Osteoblast (primary cell): ENCODE measurements around the gene CCDC167. TPM values are rescaled to one million over a fixed set of nuclear protein-coding genes. Genes with fewer than 3 reads are reported as not detected.

Experiments
- DNase-seq: peaks from one replicate; pipeline ENCODE4 v3.0.0; 2011; ENCODE audit warnings: low spot score, mixed read lengths; ENCODE audit not compliant: insufficient read length; ENCODE audit errors: missing footprints
- H2AFZ ChIP-seq: 2 replicates; pipeline ENCODE4 v1.6.0; 2011; ENCODE audit warnings: mild to moderate bottlenecking, low read length
- H3K27ac ChIP-seq: 2 replicates; pipeline ENCODE4 v1.5.1; 2011; ENCODE audit warnings: mild to moderate bottlenecking, low read depth, low read length, moderate library complexity
- H3K27me3 ChIP-seq: 2 replicates; pipeline ENCODE4 v1.6.0; 2012; ENCODE audit warnings: mild to moderate bottlenecking, control low read depth, inconsistent platforms, low read length, moderate library complexity; ENCODE audit not compliant: insufficient read depth
- H3K36me3 ChIP-seq: 2 replicates; pipeline ENCODE4 v1.5.1; 2011; ENCODE audit warnings: mild to moderate bottlenecking, low read length, control low read depth, moderate library complexity; ENCODE audit not compliant: insufficient read depth
- H3K4me1 ChIP-seq: 2 replicates; pipeline ENCODE4 v1.5.1; 2011; ENCODE audit warnings: mild to moderate bottlenecking, low read length, control low read depth, moderate library complexity; ENCODE audit not compliant: insufficient read depth
- H3K4me2 ChIP-seq: 2 replicates; pipeline ENCODE4 v1.6.0; 2011; ENCODE audit warnings: mild to moderate bottlenecking, low read length; ENCODE audit not compliant: insufficient read depth
- H3K4me3 ChIP-seq: fragments of 200-600 bp; sonication (generic); 3 replicates; pipeline ENCODE4 v1.5.1; 2012; ENCODE audit warnings: mild to moderate bottlenecking, low read length, inconsistent platforms; ENCODE audit not compliant: insufficient read depth
- H3K79me2 ChIP-seq: 2 replicates; pipeline ENCODE4 v1.6.0; 2012; ENCODE audit warnings: mild to moderate bottlenecking, low read length, control low read depth, inconsistent platforms; ENCODE audit not compliant: insufficient read depth
- H3K9me3 ChIP-seq: 2 replicates; pipeline ENCODE4 v1.5.1; 2011; ENCODE audit warnings: low read depth, low read length, control low read depth
- H4K20me1 ChIP-seq: 2 replicates; pipeline ENCODE4 v1.6.0; 2012; ENCODE audit warnings: mild to moderate bottlenecking, low read length, control low read depth; ENCODE audit not compliant: insufficient read depth
- CTCF ChIP-seq: IDR thresholded peaks from 2 replicates; pipeline ENCODE4 v1.5.1; 2011; ENCODE audit warnings: mild to moderate bottlenecking, low read depth, low read length, moderate library complexity; ENCODE audit errors: extremely low read depth
- total RNA-seq: library from RNA; depleted of rRNA; stranded (reverse); fragments of >200 nt; gene quantifications from 2 replicates; pipeline ENCODE4 v1.2.3, GENCODE V29; 2012

Gene CCDC167
- total RNA-seq, 1 donor: 14.8 TPM

- peak overlapping the region; percentile 20 for H3K4me3 ChIP-seq
- peak overlapping the region; percentile 54 for H3K4me2 ChIP-seq
- H3K36me3 ChIP-seq: no peaks in the 10 kb centered on the region
- TF ChIP-seq CTCF: no peak
- no peak overlapping the region for H3K27ac ChIP-seq
- no peaks in the 10 kb centered on the region for H3K79me2 ChIP-seq
- no peak overlapping the region for H2AFZ ChIP-seq
- DNase-seq: peak; percentile 95
- H4K20me1 ChIP-seq: peaks cover 7% of the 10 kb centered on the region
- H3K27me3 ChIP-seq: peaks cover 43% of the 10 kb centered on the region
- H3K4me1 ChIP-seq: peaks cover 7% of the 10 kb centered on the region
- no peaks in the 10 kb centered on the region for H3K9me3 ChIP-seq
These were observed 14.7 kb upstream of the CCDC167 start for GRCh38 chr6:37514321-37514771.

GRCh38 chr6:37513576-37513975 lies 13.9 kb upstream of the CCDC167 start:
- Histone ChIP-seq H3K4me1 (peaks cover 7% of the 10 kb centered on the region), H3K79me2 (no peaks in the 10 kb centered on the region), H3K36me3 (no peaks in the 10 kb centered on the region), H3K4me3 (no peak overlapping the region), H3K27ac (no peak overlapping the region), H3K27me3 (peaks cover 40% of the 10 kb centered on the region), H3K4me2 (no peak overlapping the region), H4K20me1 (peaks cover 7% of the 10 kb centered on the region), H3K9me3 (no peaks in the 10 kb centered on the region), H2AFZ (no peak overlapping the region)
- DNase-seq: no peak
- TF ChIP-seq CTCF: no peak

- Histone ChIP-seq H3K79me2 (no peaks in the 10 kb centered on the region), H3K4me2 (no peak overlapping the region), H3K4me3 (no peak overlapping the region), H4K20me1 (peaks cover 7% of the 10 kb centered on the region), H3K27ac (no peak overlapping the region), H3K9me3 (no peaks in the 10 kb centered on the region), H2AFZ (no peak overlapping the region), H3K4me1 (peaks cover 7% of the 10 kb centered on the region), H3K36me3 (no peaks in the 10 kb centered on the region), H3K27me3 (peaks cover 36% of the 10 kb centered on the region)
- TF ChIP-seq CTCF: no peak
- DNase-seq: peak; percentile 13
These were observed 13.5 kb upstream of the CCDC167 start for GRCh38 chr6:37513155-37513554.

GRCh38 chr6:37512400-37513011 lies 12.8 kb upstream of the CCDC167 start:
- peaks cover 7% of the 10 kb centered on the region for H3K4me1 ChIP-seq
- no peak overlapping the region for H2AFZ ChIP-seq
- no peak for TF ChIP-seq CTCF
- no peaks in the 10 kb centered on the region for H3K9me3 ChIP-seq
- H3K4me3 ChIP-seq: no peak overlapping the region
- H3K27ac ChIP-seq: no peak overlapping the region
- no peaks in the 10 kb centered on the region for H3K36me3 ChIP-seq
- H3K79me2 ChIP-seq: no peaks in the 10 kb centered on the region
- peak; percentile 84 for DNase-seq
- H4K20me1 ChIP-seq: peaks cover 7% of the 10 kb centered on the region
- H3K27me3 ChIP-seq: peaks cover 31% of the 10 kb centered on the region
- H3K4me2 ChIP-seq: no peak overlapping the region
